Measurements from ENCODE around the gene CENPX.

Gene CENPX

GRCh38 chr17:82049521-82049971 lies 26.9 kb upstream of the CENPX start:
- no peak overlapping the region for H3K27ac ChIP-seq
- TF ChIP-seq CTCF (conservative IDR thresholded peaks at IDR 0.05) = no peak

- no peak overlapping the region for H3K27ac ChIP-seq
- no peak for TF ChIP-seq CTCF (conservative IDR thresholded peaks at IDR 0.05)
These were observed 26.4 kb upstream of the CENPX start for GRCh38 chr17:82049106-82049505.

DNA sequence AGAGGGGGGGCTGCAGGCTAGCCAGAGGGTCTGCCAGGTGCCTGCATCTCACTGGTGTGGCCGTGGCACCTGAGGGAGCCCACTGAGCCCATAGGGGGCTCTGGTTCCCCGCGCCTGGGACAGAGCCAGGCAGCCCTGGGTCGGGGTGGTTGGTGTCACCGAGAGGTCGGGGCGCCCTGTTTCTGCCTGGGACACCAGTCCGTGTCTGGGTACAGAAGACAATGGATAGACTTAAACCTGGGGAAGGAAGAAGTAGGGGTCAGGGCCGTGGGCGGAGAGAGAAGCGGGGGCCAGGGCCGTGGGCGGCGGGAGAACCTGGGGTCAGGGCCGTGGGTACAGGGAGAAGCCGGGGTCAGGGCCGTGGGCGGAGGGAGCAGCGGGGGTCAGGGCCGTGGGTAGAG lies 25.9 kb upstream of the CENPX start:
- H3K27ac ChIP-seq = no peak overlapping the region
- no peak for TF ChIP-seq CTCF (conservative IDR thresholded peaks at IDR 0.05)

DNA sequence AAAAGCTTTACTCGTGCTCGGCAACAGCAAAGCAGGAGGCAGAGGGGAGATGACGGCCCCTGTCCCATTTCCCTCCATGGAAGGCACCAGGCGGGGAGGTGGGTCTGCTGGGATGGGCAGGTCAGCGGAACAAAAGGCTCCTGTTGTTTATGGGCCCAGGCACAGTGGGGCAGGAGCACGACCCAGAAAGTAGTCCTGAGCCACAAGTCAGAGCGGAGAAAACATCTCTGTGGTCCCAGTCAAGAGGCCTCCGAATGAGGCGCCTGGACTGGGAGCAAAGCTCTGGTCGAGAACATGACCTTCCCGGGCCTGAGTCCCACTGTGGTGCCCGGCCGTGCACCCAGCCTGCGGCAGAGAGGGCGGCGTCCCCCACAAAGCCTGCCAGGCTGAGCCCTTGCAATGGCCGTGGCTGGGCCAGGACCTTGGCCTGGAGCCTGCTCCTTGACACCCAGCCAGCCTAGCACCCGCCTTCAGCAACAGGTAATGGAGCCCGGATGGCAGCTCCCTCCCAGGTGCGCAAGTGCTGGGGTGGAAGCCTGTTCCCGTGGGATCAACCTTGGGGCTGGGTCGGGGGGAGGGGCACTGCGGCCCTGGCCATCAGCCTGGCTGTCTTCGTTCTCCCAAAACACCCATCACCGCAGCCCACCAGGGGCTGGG lies 25.4 kb upstream of the CENPX start:
- no peak for TF ChIP-seq CTCF (conservative IDR thresholded peaks at IDR 0.05)
- no peak overlapping the region for H3K27ac ChIP-seq

DNA sequence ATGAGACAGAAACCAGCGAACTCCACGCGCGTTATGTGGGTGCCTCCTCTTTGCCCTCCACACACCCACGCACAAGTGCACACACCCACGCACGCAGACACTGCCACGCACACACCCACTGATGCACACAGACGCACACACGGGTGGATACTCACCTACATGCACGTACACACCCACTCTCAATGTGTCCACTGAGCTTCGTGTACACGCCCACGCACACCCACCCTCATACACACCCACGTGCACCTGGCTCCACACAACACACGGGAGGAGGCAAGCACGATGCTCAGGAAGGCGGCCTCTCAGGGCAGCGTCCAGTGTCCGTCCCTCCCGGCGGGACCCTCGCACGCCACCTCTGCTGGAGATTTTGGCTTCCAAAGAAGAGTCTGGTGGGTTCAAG lies 24.7 kb upstream of the CENPX start:
- no peak for TF ChIP-seq CTCF (conservative IDR thresholded peaks at IDR 0.05)

GRCh38 chr17:82046903-82047302 lies 24.2 kb upstream of the CENPX start:
- no peak for TF ChIP-seq CTCF (conservative IDR thresholded peaks at IDR 0.05)

More for the DNA sequence above, 24.7 kb upstream of the CENPX start:
- no peak overlapping the region for H3K27ac ChIP-seq

GRCh38 chr17:82045936-82046484 lies 23.3 kb upstream of the CENPX start:
- no peak overlapping the region for H3K27ac ChIP-seq

More at GRCh38 chr17:82046903-82047302, 24.2 kb upstream of the CENPX start:
- no peak overlapping the region for H3K27ac ChIP-seq

More at GRCh38 chr17:82045936-82046484, 23.3 kb upstream of the CENPX start:
- TF ChIP-seq CTCF (conservative IDR thresholded peaks at IDR 0.05) = no peak

Measured in VCaP (cell line).